Tibial artery (tissue), 4 donors: ENCODE data around the gene ACTN4.
"Not testable (repeated sequence)": the region's sequence is repeated elsewhere in the genome, so short reads cannot be mapped to it uniquely, and the experiment has no call there.

Source experiments
- DNase-seq, 2 donors: peaks; one replicate each; pipeline ENCODE4 v3.0.0-alpha.2; 2019
- H3K27ac ChIP-seq, 2 donors: fragments of 200-600 bp; sonication (generic) in 1 of 2; 1 replicate in 1 of 2; 2 replicates in 1 of 2; pipeline ENCODE4 v1.5.1; 2018 to 2019; ENCODE audit warnings: mild to moderate bottlenecking in 1 of 2
- H3K27me3 ChIP-seq, 2 donors: fragments of 200-600 bp; sonication (generic) in 1 of 2; one replicate each; pipeline versions ENCODE4 v1.5.1 to v1.6.0; 2016 to 2019
- H3K36me3 ChIP-seq, 3 donors: fragments of 200-600 bp; sonication (generic) in 2 of 3; one replicate each; pipeline ENCODE4 v1.5.1; 2016 to 2019; ENCODE audit warnings: mild to moderate bottlenecking in 2 of 3
- H3K4me1 ChIP-seq, 4 donors: fragments of 200-600 bp; sonication (generic) in 2 of 4; 1 replicate in 3 of 4; 2 replicates in 1 of 4; pipeline ENCODE4 v1.5.1; 2016 to 2019
- H3K4me3 ChIP-seq, 2 donors: fragments of 200-600 bp; sonication (generic) in 1 of 2; 1 replicate in 1 of 2; 2 replicates in 1 of 2; pipeline ENCODE4 v1.5.1; 2018 to 2019; ENCODE audit warnings: mild to moderate bottlenecking in 2 of 2
- H3K9me3 ChIP-seq, 3 donors: fragments of 200-600 bp; sonication (generic) in 1 of 3; one replicate each; pipeline ENCODE4 v1.5.1; 2016 to 2019
- CTCF ChIP-seq, 2 experiments: fragments of 200-600 bp in 1 of 2; fragments of 450-650 bp in 1 of 2; IDR thresholded peaks; one replicate each; pipeline ENCODE4 v1.5.1; 2017 to 2019; ENCODE audit warnings: antibody characterized with exemption in 2 of 2, mild to moderate bottlenecking in 1 of 2, moderate library complexity in 1 of 2
- intact Hi-C: fragments of 100-400 bp; cut with DNase I; formaldehyde crosslinking; loops from one replicate; pipeline ENCODE4 v1.15.0; 2023; ENCODE audit warnings: low total_unique reads

Gene ACTN4

GRCh38 chr19:38763795-38764220 is 116.4 kb downstream of the ACTN4 start:
- H3K4me1 ChIP-seq: no peaks in the 10 kb centered on the region
- H3K36me3 ChIP-seq: no peaks in the 10 kb centered on the region
- no peak for DNase-seq
- H3K4me3 ChIP-seq: no peak overlapping the region
- no peak for TF ChIP-seq CTCF (IDR thresholded peaks at IDR 0.05)
- no peaks in the 10 kb centered on the region for H3K9me3 ChIP-seq
- no peak overlapping the region for H3K27ac ChIP-seq
- H3K27me3 ChIP-seq: no peaks in the 10 kb centered on the region
- intact Hi-C loops: loop anchor here (10.0 kb wide), 1 partner anchor 111 kb away; the partner anchor contains the start of gene RINL

- H3K36me3 ChIP-seq: no peaks in the 10 kb centered on the region
- intact Hi-C loops: loop anchor here (10.0 kb wide), 1 partner anchor 110 kb away; the partner anchor contains the start of gene RINL
- no peak overlapping the region for H3K4me3 ChIP-seq
- no peak for DNase-seq
- no peak for TF ChIP-seq CTCF (IDR thresholded peaks at IDR 0.05)
- peaks cover 0 to 8% (median 3%) of the 10 kb centered on the region in 4 donors for H3K4me1 ChIP-seq
- H3K27ac ChIP-seq: no peak overlapping the region
- no peaks in the 10 kb centered on the region for H3K9me3 ChIP-seq
- no peaks in the 10 kb centered on the region for H3K27me3 ChIP-seq
These were observed 117.8 kb downstream of the ACTN4 start for GRCh38 chr19:38765214-38765613.

- Histone ChIP-seq H3K4me1 (peaks cover 0 to 9% (median 3%) of the 10 kb centered on the region in 4 donors), H3K27me3 (no peaks in the 10 kb centered on the region), H3K36me3 (no peaks in the 10 kb centered on the region), H3K27ac (no peak overlapping the region), H3K9me3 (no peaks in the 10 kb centered on the region), H3K4me3 (no peak overlapping the region)
- TF ChIP-seq CTCF (IDR thresholded peaks at IDR 0.05): no peak
- DNase-seq: no peak
- intact Hi-C loops: loop anchor here (10.0 kb wide), 1 partner anchor 108 kb away; the partner anchor contains the start of gene RINL
These were observed 119.0 kb downstream of the ACTN4 start for GRCh38 chr19:38766276-38767047.

GRCh38 chr19:38769635-38770211 is 122.3 kb downstream of the ACTN4 start:
- Histone ChIP-seq H3K9me3 (no peaks in the 10 kb centered on the region), H3K27me3 (no peaks in the 10 kb centered on the region), H3K4me1 (peaks cover 0 to 9% (median 3%) of the 10 kb centered on the region in 4 donors), H3K27ac (peak overlapping the region in 1 of 2 donors; percentile 37), H3K4me3 (peak overlapping the region; percentile 34 to 44), H3K36me3 (no peaks in the 10 kb centered on the region)
- DNase-seq: peak; percentile 86 to 89
- TF ChIP-seq CTCF (IDR thresholded peaks at IDR 0.05): peak; percentile 78 to 83
- intact Hi-C loops: loop anchor here (10.0 kb wide), 1 partner anchor 105 kb away; the partner anchor contains the start of gene RINL

GRCh38 chr19:38770228-38770948 is 122.9 kb downstream of the ACTN4 start:
- H3K9me3 ChIP-seq, DNase-seq, H3K27me3 ChIP-seq, intact Hi-C loops, H3K36me3 ChIP-seq, H3K4me1 ChIP-seq: not testable (repeated sequence)
- peak overlapping the region; percentile 34 to 44 for H3K4me3 ChIP-seq
- H3K27ac ChIP-seq: peak overlapping the region in 1 of 2 donors; percentile 37

- intact Hi-C loops, H3K36me3 ChIP-seq, H3K27ac ChIP-seq, H3K4me1 ChIP-seq, H3K27me3 ChIP-seq, H3K9me3 ChIP-seq, DNase-seq: not testable (repeated sequence)
- peak overlapping the region in 1 of 2 donors; percentile 33 for H3K4me3 ChIP-seq
These were observed 123.5 kb downstream of the ACTN4 start for GRCh38 chr19:38770949-38771275.

GRCh38 chr19:38771569-38771968 is 124.1 kb downstream of the ACTN4 start:
- DNase-seq, H3K27me3 ChIP-seq, H3K4me3 ChIP-seq, H3K27ac ChIP-seq, H3K4me1 ChIP-seq, H3K36me3 ChIP-seq, intact Hi-C loops, H3K9me3 ChIP-seq: not testable (repeated sequence)
